ENCODE results near the gene ABCA8.

The ABCA8 gene

DNA sequence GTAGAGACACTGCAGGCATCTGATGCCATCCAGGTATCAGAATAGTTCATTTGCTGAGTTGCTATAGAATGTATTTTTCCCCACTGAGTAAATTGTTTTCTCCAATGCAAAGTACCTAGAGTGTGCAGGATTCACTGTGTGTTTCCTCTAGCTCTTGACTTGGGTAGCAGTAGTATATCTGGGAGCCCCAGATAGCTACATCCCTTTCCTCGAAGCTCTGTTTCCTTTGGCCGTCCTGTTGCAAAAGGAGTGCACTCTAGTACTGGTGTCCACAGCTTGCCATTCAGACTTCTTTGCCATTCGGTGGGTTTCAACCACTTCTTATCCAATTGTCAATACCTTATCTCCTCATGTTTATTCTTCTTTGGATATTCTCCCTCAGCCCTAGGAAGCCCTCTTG, 12.8 kb downstream of the ABCA8 start:
- no peak for DNase-seq (ENCODE audit: low read depth)

- DNase-seq (ENCODE audit: low read depth) = no peak
Measured at GRCh38 chr17:68941761-68942160, 13.4 kb downstream of the ABCA8 start.

GRCh38 chr17:68939195-68939594, 16.0 kb downstream of the ABCA8 start:
- DNase-seq (ENCODE audit: low read depth) = no peak

- DNase-seq (ENCODE audit: low read depth) = no peak
Measured at GRCh38 chr17:68937890-68938514, 17.2 kb downstream of the ABCA8 start.

GRCh38 chr17:68927516-68927915, 27.7 kb downstream of the ABCA8 start:
- no peak for DNase-seq (ENCODE audit: low read depth)

GRCh38 chr17:68924793-68925720, 30.1 kb downstream of the ABCA8 start:
- DNase-seq (ENCODE audit: low read depth) = no peak

GRCh38 chr17:68910789-68911431, 44.3 kb downstream of the ABCA8 start:
- no peak for DNase-seq (ENCODE audit: low read depth)

DNA sequence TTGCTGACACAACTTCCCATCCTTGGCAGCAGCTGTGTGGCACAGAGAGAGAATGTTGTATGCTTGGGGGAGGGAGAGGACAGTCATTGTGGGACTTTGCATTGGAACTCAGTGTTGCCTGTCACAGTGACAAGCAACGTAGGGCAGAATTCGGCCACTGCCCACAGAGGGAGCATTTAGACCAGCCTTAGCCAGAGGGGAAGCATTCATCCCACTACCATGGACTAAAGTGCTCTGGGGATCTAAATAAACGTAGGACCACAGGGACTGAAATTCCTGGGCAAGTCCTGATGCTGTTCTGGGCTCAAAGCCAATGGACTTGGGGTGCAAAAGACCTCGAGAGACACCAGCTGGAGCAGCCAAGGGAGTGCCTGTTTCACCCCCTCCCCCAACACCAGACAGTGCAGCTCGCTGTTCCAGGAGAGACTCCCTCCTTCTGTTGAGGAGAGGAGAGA, 44.9 kb downstream of the ABCA8 start:
- peak; percentile 22 for DNase-seq (ENCODE audit: low read depth)

GRCh38 chr17:68909066-68909465, 46.1 kb downstream of the ABCA8 start:
- DNase-seq (ENCODE audit: low read depth) = peak; percentile 90

DNA sequence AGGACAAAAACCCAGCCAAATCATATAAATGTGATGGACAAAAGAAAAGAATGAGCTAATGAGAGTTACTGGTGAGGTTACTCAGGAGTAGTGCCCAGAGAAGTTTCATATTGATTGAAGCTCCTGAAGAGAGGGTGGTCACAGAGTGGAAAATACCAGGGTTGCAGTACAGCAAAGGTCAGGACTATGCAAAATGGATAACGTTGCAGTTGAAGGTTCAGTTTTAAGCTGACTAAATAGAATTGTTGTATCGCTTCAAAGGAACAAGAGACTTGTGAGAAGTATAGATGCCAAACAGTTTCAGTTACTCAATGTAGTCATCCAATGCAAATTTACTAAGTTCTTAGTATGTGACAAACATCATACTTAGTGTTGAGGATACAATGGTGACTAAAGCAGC, 47.1 kb downstream of the ABCA8 start:
- DNase-seq (ENCODE audit: low read depth) = no peak

- peak; percentile 2 for DNase-seq (ENCODE audit: low read depth)
Measured at GRCh38 chr17:68906638-68907037, 48.6 kb downstream of the ABCA8 start.

- no peak for DNase-seq (ENCODE audit: low read depth)
Measured at GRCh38 chr17:68903286-68903685, 51.9 kb downstream of the ABCA8 start.

DNA sequence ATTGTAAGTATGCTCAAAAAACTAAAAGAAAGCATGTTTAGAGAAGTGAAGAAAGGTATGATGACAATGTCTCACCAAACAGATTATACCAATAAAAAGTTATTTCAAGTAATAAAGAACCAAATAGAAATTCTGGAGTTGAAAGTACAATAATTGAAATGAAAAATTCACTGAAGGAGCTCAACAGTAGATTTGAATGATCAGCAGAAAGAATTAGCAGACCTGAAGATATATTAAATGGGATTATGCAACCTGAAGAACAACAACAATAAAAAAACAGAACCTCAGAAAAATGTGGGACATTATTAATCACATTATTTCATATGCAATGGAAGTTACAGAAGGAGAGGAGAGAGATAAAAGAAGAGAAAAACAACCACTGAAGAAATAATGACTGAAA, 57.6 kb downstream of the ABCA8 start:
- DNase-seq (ENCODE audit: low read depth) = no peak

GRCh38 chr17:68892658-68893057, 62.5 kb downstream of the ABCA8 start:
- no peak for DNase-seq (ENCODE audit: low read depth)

DNA sequence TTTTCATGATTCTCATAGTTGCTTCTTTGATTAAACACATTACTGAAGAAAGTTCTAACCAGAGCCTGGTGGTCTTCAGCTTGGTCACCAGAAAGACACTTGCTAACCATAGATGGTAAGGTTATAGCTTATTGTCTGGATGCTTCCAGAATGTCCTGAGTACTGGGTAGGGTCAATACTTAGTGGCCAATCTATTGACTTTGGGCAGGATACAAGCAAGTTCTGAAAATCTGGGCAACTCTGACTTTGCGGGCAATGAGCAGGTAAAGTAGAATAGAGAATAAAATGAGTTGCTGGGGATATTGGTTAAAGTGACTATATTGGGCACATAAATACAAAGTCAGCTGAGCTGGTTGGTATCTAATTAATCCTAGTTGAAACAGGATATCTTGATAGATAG, 63.0 kb downstream of the ABCA8 start:
- no peak for DNase-seq (ENCODE audit: low read depth)

DNA sequence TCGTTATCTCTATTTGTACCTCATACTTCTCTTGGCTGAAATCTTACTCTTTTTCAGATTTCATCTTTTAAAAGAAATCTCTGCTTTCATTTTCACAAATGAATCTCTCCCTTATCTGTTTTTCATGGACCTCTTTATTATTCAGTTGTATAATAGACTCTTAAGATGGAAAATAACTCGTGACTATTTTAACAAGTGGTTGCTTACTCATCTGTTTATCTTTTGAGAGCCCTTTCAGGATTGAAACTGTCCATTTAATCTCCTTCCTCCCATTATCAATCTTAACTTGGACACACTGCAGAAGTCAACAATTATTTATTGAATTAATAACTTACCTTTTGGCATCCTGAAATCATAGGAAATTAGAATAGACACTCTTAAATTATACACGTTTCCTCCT, 68.8 kb downstream of the ABCA8 start:
- no peak for DNase-seq (ENCODE audit: low read depth)

DNA sequence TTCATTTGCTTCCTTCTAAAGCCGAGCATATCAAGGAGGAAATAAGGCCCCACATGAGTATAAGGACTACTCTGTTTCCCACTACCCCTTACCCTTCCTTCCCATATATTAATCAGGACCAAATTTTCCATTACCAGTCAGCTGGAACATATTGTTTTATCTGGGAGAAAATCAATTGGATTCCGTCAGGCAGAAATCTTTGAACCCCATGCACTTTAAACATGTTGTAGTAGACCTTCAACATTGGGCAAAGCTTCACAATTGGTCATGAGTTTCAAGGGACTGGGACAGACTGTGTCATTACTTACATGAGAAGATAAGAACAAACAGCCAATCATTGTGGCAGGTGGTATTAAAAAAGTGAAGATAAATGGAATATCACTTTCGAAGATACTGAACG, 70.3 kb downstream of the ABCA8 start:
- no peak for DNase-seq (ENCODE audit: low read depth)

DNA sequence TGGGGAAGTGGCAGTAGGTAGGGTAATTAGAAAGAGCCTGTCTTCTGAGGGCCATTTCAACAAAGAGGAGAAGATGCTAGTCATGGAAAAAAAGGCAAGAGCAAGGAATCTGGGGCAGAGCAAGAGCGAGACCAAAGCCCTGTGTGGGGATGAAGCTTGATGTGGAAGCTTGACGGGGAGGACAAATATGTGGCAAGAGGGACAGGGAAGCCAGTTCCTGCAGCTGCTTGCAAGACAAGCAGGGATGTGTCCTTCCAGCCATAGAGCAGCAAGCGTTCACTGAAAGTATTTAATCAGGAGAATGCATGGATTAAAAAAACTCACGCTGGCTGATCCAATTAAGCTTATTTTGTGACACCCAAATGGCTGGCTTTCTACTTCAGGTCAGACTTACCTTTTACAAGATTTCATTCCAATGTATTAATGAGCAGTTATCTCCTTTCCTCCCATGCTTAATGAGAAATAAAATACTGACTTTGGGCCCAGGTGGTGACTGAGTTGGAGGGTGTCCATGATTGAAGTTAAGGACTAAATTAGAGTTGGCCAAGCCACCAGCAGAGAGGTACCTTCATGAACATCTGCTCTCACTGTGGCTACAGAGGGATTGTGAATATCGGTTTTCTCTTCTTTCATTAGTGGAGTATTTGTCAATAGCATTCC, 76.8 kb downstream of the ABCA8 start:
- no peak for DNase-seq (ENCODE audit: low read depth)

DNA sequence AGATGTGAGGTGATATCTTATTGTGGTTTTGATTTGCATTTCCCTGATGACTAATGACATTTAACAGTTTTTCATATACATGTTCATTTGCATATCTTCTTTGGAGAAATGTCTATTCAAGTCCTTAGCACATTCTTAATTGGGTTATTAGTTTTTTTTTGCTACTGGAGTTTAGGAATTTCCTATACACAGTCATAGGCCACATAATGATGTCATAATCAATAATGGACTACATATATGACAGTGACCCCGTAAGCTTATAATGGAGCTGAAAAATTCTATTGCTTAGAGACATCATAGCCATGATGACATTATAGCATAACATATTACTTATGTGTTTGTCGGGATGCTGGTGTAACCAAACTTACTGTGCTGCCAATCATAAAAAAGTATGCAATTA, 83.7 kb downstream of the ABCA8 start:
- DNase-seq (ENCODE audit: low read depth) = no peak

DNA sequence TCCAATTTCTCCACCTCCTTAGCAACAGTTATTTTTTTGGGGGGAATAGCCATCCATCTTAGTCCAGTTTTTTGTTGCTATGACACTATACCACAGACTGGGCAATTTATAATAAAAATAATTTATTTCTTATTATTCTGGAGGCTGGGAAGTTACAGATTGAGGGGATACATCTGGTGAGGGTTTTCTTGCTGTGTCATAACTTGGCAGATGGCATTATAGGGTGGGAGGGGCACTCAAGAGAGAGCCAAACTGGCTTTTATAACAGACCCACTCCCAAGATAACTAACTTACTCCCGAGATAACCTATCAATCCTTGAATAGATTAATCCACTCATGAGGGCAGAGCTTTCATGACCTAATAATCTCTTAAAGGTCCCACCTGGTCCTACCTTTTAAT, 84.2 kb downstream of the ABCA8 start:
- no peak for DNase-seq (ENCODE audit: low read depth)

DNA sequence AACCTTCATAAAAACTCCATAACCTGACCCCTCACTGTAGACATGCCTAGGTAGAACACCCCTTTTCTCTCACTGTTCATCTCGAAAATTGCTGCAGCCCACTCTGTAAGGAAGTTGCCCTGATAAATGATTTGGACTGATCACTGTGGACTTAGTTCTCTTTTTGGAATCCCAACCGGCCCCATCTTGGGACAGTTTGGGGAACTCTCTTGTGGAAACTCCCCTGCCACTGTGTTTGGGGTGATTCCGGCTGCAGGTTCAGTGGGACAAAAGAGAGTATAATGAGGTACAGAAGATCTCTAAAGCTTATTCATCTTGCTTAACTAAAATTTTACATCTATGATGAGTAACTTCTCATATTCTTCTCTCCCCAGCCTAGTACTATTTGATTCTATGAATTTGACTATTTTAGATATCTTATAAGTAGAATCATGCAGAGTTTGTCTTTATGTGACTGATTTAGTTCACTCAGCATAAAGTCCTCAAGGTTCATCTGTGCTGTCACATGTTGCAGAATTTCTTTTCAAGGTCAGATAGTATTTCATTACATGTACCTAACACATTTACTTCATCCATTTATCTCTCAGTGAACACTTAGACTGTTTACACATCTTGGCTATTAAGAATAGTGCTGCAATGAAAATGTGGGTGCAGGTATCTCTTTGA, 84.9 kb downstream of the ABCA8 start:
- no peak for DNase-seq (ENCODE audit: low read depth)

- DNase-seq (ENCODE audit: low read depth) = peak; percentile 12
Measured at GRCh38 chr17:68868708-68869107, 86.5 kb downstream of the ABCA8 start.

All from fibroblast of the conjunctiva (primary cell).